Thyroid gland (tissue), 4 donors: Measurements from ENCODE around the gene KCNK13.

Experiments
- CTCF ChIP-seq, 6 experiments: fragments of 200-600 bp in 3 of 6; fragments of 450-650 bp in 3 of 6; sonication (generic) in 3 of 6; IDR thresholded peaks; one replicate each; pipeline ENCODE4 v1.5.1; 2016 to 2019; ENCODE audit warnings: antibody characterized with exemption in 6 of 6, mild to moderate bottlenecking in 2 of 6, inconsistent platforms in 1 of 6, moderate library complexity in 1 of 6
- POLR2A ChIP-seq, 2 donors: fragments of 450-650 bp; IDR thresholded peaks; one replicate each; pipeline ENCODE4 v1.6.1; 2017; ENCODE audit warnings: antibody characterized with exemption in 2 of 2, mild to moderate bottlenecking in 2 of 2, moderate library complexity in 1 of 2

GRCh38 chr14:90175631-90176030 is 113.8 kb downstream of the KCNK13 start:
- no peak for TF ChIP-seq CTCF (IDR thresholded peaks at IDR 0.05)
- TF ChIP-seq POLR2A (IDR thresholded peaks at IDR 0.05), result no peak
